GM20000 (cell line): ENCODE measurements around the gene BNIP1.
A peak's percentile ranks its signal among the peaks of the same experiment; 100 is the strongest.

Experiments
- DNase-seq: peaks from one replicate; pipeline ENCODE4 v3.0.0; 2012; ENCODE audit warnings: low spot score
- CTCF ChIP-seq: IDR thresholded peaks from 2 replicates; pipeline ENCODE4 v1.5.1; 2012; ENCODE audit warnings: mild to moderate bottlenecking, control low read depth; ENCODE audit errors: extremely low read depth, missing control alignments

BNIP1 gene

GRCh38 chr5:173200356-173200755 lies 56.0 kb downstream of the BNIP1 start:
- no peak for DNase-seq

GRCh38 chr5:173201636-173202265 lies 57.4 kb downstream of the BNIP1 start:
- TF ChIP-seq CTCF: no peak

More at GRCh38 chr5:173200356-173200755, 56.0 kb downstream of the BNIP1 start:
- no peak for TF ChIP-seq CTCF

GRCh38 chr5:173202266-173202875 lies 58.0 kb downstream of the BNIP1 start:
- TF ChIP-seq CTCF: no peak
- DNase-seq: no peak

More at GRCh38 chr5:173201636-173202265, 57.4 kb downstream of the BNIP1 start:
- DNase-seq: no peak

- TF ChIP-seq CTCF: peak; percentile 73
- DNase-seq: no peak
Observed at GRCh38 chr5:173204185-173204979, 60.1 kb downstream of the BNIP1 start.

GRCh38 chr5:173205916-173206315 lies 61.6 kb downstream of the BNIP1 start:
- no peak for DNase-seq
- no peak for TF ChIP-seq CTCF

- DNase-seq: no peak
- no peak for TF ChIP-seq CTCF
Observed at GRCh38 chr5:173208296-173208695, 64.0 kb downstream of the BNIP1 start.

GRCh38 chr5:173210877-173211276 lies 66.5 kb downstream of the BNIP1 start:
- TF ChIP-seq CTCF: no peak
- no peak for DNase-seq
